SK-N-SH (cell line): ENCODE data around the gene TOLLIP. TPM values are rescaled to one million over a fixed set of nuclear protein-coding genes. Genes with fewer than 3 reads are reported as not detected.

Experiments used
- CTCF ChIA-PET: fragments of 300-600, 350-600 bp; formaldehyde crosslinking; extraction: SDS; loops from one replicate; lab custom pipeline; 2021; lab: Yijun Ruan, JAX
- POLR2A ChIA-PET: fragments of 350-600 bp; sonication (Branson Sonifier 250); formaldehyde crosslinking; extraction: SDS; loops from one replicate; lab custom pipeline; 2020; ENCODE audit warnings: antibody characterized with exemption, inconsistent platforms; lab: Yijun Ruan, JAX
- DNase-seq: peaks from one replicate; pipeline ENCODE4 v3.0.0; 2012
- H2AFZ ChIP-seq: fragments of 200-600 bp; sonication (generic); 2 replicates; pipeline ENCODE4 v1.8.1; 2016; ENCODE audit warnings: antibody characterized with exemption, mild to moderate bottlenecking, low read depth
- H3F3A ChIP-seq: fragments of 200-600 bp; sonication (generic); replicated peaks from 2 replicates; pipeline ENCODE3; 2016; ENCODE audit warnings: antibody characterized with exemption, mild to moderate bottlenecking; ENCODE audit not compliant: insufficient read depth
- H3K27ac ChIP-seq, 2 experiments: fragments of 200-500 bp in 1 of 2; fragments of 200-600 bp in 1 of 2; sonication (Bioruptor generic) in 1 of 2; sonication (generic), shearing (Covaris generic) in 1 of 2; 2 replicates each; pipeline versions ENCODE4 v1.5.1 to v1.6.1; 2014 to 2016; ENCODE audit warnings: low read depth in 2 of 2, inconsistent platforms in 1 of 2, low read length in 1 of 2, mild to moderate bottlenecking in 1 of 2, mixed read lengths in 1 of 2
- H3K27me3 ChIP-seq: fragments of 200-600 bp; sonication (generic), shearing (Covaris generic); 2 replicates; pipeline ENCODE4 v1.6.1; 2016; ENCODE audit warnings: mixed run types; ENCODE audit not compliant: insufficient read depth
- H3K36me3 ChIP-seq, 2 experiments: fragments of 200-500 bp in 1 of 2; fragments of 200-600 bp in 1 of 2; sonication (Bioruptor generic) in 1 of 2; sonication (generic) in 1 of 2; replicated peaks in 1 of 2; 2 replicates each; pipeline versions ENCODE3 to v1.5.1; 2014 to 2016; ENCODE audit warnings: low read length in 1 of 2, mild to moderate bottlenecking in 1 of 2; ENCODE audit not compliant: insufficient read depth in 2 of 2, control insufficient read depth in 1 of 2
- H3K4me1 ChIP-seq, 2 experiments: fragments of 200-500 bp in 1 of 2; fragments of 200-600 bp in 1 of 2; sonication (Bioruptor generic) in 1 of 2; sonication (generic), shearing (Covaris generic) in 1 of 2; 2 replicates each; pipeline versions ENCODE4 v1.5.1 to v1.6.1; 2014 to 2016; ENCODE audit warnings: low read depth in 1 of 2, low read length in 1 of 2, mixed run types in 1 of 2; ENCODE audit not compliant: insufficient read depth in 2 of 2, control insufficient read depth in 1 of 2
- H3K4me2 ChIP-seq: fragments of 200-600 bp; sonication (generic), shearing (Covaris generic); 2 replicates; pipeline ENCODE4 v1.6.1; 2017; ENCODE audit warnings: mixed run types
- H3K4me3 ChIP-seq, 2 experiments: fragments of 200-500 bp in 1 of 2; fragments of 200-600 bp in 1 of 2; sonication (Bioruptor generic) in 1 of 2; sonication (generic), shearing (Covaris generic) in 1 of 2; 2 replicates each; pipeline versions ENCODE4 v1.5.1 to v1.8.1; 2014 to 2016; ENCODE audit warnings: low read depth in 2 of 2, inconsistent platforms in 1 of 2, low read length in 1 of 2, mild to moderate bottlenecking in 1 of 2, mixed read lengths in 1 of 2, moderate library complexity in 1 of 2
- H3K79me2 ChIP-seq: fragments of 200-600 bp; sonication (generic); 2 replicates; pipeline ENCODE4 v1.8.1; 2017; ENCODE audit warnings: mild to moderate bottlenecking; ENCODE audit not compliant: insufficient read depth
- H3K9ac ChIP-seq: fragments of 200-600 bp; sonication (generic); 2 replicates; pipeline ENCODE4 v1.6.1; 2017; ENCODE audit warnings: mixed run types
- H3K9me2 ChIP-seq: fragments of 200-600 bp; sonication (generic); 2 replicates; pipeline ENCODE4 v1.6.1; 2017; ENCODE audit warnings: mixed run types
- H3K9me3 ChIP-seq: fragments of 200-600 bp; sonication (generic); 2 replicates; pipeline ENCODE4 v1.6.1; 2017; ENCODE audit warnings: mixed run types, mild to moderate bottlenecking, moderate library complexity
- H4K20me1 ChIP-seq: fragments of 200-600 bp; sonication (generic); 2 replicates; pipeline ENCODE4 v1.6.1; 2017; ENCODE audit warnings: mild to moderate bottlenecking, mixed run types; ENCODE audit not compliant: insufficient read depth
- CHD2 ChIP-seq: fragments of 150-350 bp; IDR thresholded peaks from 2 replicates; pipeline ENCODE4 v1.6.1; 2018; ENCODE audit warnings: low read length; ENCODE audit not compliant: partially characterized antibody
- EZH2phosphoT487 ChIP-seq: fragments of 200-600 bp; sonication (generic); IDR thresholded peaks from 2 replicates; pipeline ENCODE4 v1.6.1; 2017; ENCODE audit warnings: low read depth, mixed run types, mild to moderate bottlenecking, antibody characterized with exemption, moderate library complexity, borderline replicate concordance
- FOXJ3 ChIP-seq: sonication (generic); formaldehyde crosslinking; IDR thresholded peaks from 2 replicates; pipeline ENCODE4 v1.5.1; 2020; ENCODE audit warnings: mild to moderate bottlenecking, missing genetic modification reagents
- FOXM1 ChIP-seq: IDR thresholded peaks from 2 replicates; pipeline ENCODE4 v1.4.0; 2012; ENCODE audit warnings: low read depth, mild to moderate bottlenecking
- GATA2 ChIP-seq: sonication (generic); formaldehyde crosslinking; IDR thresholded peaks from 2 replicates; pipeline ENCODE4 v1.5.0; 2020; ENCODE audit warnings: mild to moderate bottlenecking, missing genetic modification reagents
- MEF2A ChIP-seq: IDR thresholded peaks from 2 replicates; pipeline ENCODE4 v1.4.0; 2012; ENCODE audit warnings: low read depth, borderline replicate concordance
- MXI1 ChIP-seq: IDR thresholded peaks from 2 replicates; pipeline ENCODE4 v1.6.1; 2012; ENCODE audit warnings: mild to moderate bottlenecking, low read depth, low read length, improper control_type of control experiment
- NFIC ChIP-seq: IDR thresholded peaks from 2 replicates; pipeline ENCODE4 v1.4.0; 2012; ENCODE audit warnings: borderline replicate concordance
- POLR2AphosphoS5 ChIP-seq: IDR thresholded peaks from 2 replicates; pipeline ENCODE4 v1.6.1; 2012; ENCODE audit warnings: low read depth, low read length
- TCF12 ChIP-seq: IDR thresholded peaks from 2 replicates; pipeline ENCODE4 v1.4.0; 2012
- TEAD4 ChIP-seq: IDR thresholded peaks from 2 replicates; pipeline ENCODE4 v1.4.0; 2012; ENCODE audit warnings: mild to moderate bottlenecking, borderline replicate concordance; ENCODE audit not compliant: insufficient read depth
- WGBS: methylation state at CpG from one replicate; pipeline ENCODE4 v1.1.6; 2017; ENCODE audit warnings: low lambda C conversion rate; 5-methylcytosine and 5-hydroxymethylcytosine counted together
- polyA plus RNA-seq, 3 experiments: library from polyadenylated mRNA; depleted of rRNA; stranded (reverse); fragments of >200 nt; gene quantifications; 2 replicates each; pipeline ENCODE4 v1.2.3, GENCODE V29; 2012
- TF ChIP-seq, protein P1 (sequence below): IDR thresholded peaks from 2 replicates; pipeline ENCODE4 v1.4.0; 2012; ENCODE audit warnings: low read depth, borderline replicate concordance
- TF ChIP-seq, protein P2 (sequence below): fragments of 200-600 bp; sonication (generic); IDR thresholded peaks from 2 replicates; pipeline ENCODE4 v1.6.1; 2017; ENCODE audit warnings: antibody characterized with exemption, mild to moderate bottlenecking, moderate library complexity
- TF ChIP-seq, protein P3 (sequence below): fragments of 150-350 bp; IDR thresholded peaks from 2 replicates; pipeline ENCODE4 v1.6.1; 2016; ENCODE audit warnings: mild to moderate bottlenecking, low read depth, low read length
- TF ChIP-seq, protein P4 (sequence below): fragments of 150-350 bp; IDR thresholded peaks from 2 replicates; pipeline ENCODE4 v1.6.1; 2017; ENCODE audit warnings: antibody characterized with exemption, low read length, low read depth, borderline replicate concordance

Gene TOLLIP
- polyA plus RNA-seq, 1 of the 3 experiments (the other 2 are of a cell fraction): 55.4 TPM

DNA sequence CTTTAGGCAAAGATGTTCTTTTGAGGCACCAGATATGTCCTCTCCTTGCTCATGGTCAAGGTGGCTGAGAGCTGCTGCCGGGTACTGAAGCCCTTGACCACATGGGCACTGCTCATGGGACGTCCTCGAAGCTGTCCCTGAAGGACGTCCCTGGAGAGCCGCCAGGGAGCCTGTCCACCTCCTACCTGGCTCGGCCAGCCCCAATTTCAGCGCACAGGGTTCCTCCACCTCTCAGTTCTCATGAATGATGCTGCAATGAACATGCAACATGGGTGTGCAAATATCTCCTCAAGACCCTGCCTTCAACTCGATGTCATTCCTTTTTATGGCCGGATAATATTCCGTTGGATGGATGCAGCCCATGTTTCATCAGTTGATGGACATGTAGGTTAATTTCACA is 24.4 kb upstream of the TOLLIP start:
- Histone ChIP-seq H3K27ac (no peak overlapping the region), H3F3A (no peaks in the 10 kb centered on the region), H3K27me3 (no peaks in the 10 kb centered on the region), H3K9me3 (no peaks in the 10 kb centered on the region), H3K79me2 (no peaks in the 10 kb centered on the region), H3K9me2 (no peaks in the 10 kb centered on the region), H3K9ac (no peak overlapping the region), H3K4me3 (no peak overlapping the region), H3K4me2 (no peak overlapping the region), H2AFZ (no peak overlapping the region), H3K36me3 (no peaks in the 10 kb centered on the region), H3K4me1 (peaks cover 8 to 10% of the 10 kb centered on the region in 2 experiments; a peak in 2 of 4 replicates), H4K20me1 (no peaks in the 10 kb centered on the region)
- ChIA-PET POLR2A (no interaction called here), CTCF (no interaction called here)
- DNase-seq: no peak
- 67% methylated on average over 8 of the region's 10 CpGs for WGBS
- TF ChIP-seq MXI1 (no peak), TEAD4 (no peak), TCF12 (no peak), FOXM1 (no peak), CHD2 (no peak), POLR2AphosphoS5 (no peak), EZH2phosphoT487 (no peak), FOXJ3 (no peak), MEF2A (no peak), GATA2 (CRISPR knock-in tag) (no peak), NFIC (no peak)
- TF ChIP-seq, protein P1, sequence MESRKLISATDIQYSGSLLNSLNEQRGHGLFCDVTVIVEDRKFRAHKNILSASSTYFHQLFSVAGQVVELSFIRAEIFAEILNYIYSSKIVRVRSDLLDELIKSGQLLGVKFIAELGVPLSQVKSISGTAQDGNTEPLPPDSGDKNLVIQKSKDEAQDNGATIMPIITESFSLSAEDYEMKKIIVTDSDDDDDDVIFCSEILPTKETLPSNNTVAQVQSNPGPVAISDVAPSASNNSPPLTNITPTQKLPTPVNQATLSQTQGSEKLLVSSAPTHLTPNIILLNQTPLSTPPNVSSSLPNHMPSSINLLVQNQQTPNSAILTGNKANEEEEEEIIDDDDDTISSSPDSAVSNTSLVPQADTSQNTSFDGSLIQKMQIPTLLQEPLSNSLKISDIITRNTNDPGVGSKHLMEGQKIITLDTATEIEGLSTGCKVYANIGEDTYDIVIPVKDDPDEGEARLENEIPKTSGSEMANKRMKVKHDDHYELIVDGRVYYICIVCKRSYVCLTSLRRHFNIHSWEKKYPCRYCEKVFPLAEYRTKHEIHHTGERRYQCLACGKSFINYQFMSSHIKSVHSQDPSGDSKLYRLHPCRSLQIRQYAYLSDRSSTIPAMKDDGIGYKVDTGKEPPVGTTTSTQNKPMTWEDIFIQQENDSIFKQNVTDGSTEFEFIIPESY: no peak
- TF ChIP-seq, protein P2, sequence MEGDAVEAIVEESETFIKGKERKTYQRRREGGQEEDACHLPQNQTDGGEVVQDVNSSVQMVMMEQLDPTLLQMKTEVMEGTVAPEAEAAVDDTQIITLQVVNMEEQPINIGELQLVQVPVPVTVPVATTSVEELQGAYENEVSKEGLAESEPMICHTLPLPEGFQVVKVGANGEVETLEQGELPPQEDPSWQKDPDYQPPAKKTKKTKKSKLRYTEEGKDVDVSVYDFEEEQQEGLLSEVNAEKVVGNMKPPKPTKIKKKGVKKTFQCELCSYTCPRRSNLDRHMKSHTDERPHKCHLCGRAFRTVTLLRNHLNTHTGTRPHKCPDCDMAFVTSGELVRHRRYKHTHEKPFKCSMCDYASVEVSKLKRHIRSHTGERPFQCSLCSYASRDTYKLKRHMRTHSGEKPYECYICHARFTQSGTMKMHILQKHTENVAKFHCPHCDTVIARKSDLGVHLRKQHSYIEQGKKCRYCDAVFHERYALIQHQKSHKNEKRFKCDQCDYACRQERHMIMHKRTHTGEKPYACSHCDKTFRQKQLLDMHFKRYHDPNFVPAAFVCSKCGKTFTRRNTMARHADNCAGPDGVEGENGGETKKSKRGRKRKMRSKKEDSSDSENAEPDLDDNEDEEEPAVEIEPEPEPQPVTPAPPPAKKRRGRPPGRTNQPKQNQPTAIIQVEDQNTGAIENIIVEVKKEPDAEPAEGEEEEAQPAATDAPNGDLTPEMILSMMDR: no peak
- TF ChIP-seq, protein P3, sequence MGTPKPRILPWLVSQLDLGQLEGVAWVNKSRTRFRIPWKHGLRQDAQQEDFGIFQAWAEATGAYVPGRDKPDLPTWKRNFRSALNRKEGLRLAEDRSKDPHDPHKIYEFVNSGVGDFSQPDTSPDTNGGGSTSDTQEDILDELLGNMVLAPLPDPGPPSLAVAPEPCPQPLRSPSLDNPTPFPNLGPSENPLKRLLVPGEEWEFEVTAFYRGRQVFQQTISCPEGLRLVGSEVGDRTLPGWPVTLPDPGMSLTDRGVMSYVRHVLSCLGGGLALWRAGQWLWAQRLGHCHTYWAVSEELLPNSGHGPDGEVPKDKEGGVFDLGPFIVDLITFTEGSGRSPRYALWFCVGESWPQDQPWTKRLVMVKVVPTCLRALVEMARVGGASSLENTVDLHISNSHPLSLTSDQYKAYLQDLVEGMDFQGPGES: no peak
- TF ChIP-seq, protein P4, sequence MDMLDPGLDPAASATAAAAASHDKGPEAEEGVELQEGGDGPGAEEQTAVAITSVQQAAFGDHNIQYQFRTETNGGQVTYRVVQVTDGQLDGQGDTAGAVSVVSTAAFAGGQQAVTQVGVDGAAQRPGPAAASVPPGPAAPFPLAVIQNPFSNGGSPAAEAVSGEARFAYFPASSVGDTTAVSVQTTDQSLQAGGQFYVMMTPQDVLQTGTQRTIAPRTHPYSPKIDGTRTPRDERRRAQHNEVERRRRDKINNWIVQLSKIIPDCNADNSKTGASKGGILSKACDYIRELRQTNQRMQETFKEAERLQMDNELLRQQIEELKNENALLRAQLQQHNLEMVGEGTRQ: no peak
